ENCODE measurements around the gene TRIM62. TPM values are rescaled to one million over a fixed set of nuclear protein-coding genes. Genes with fewer than 3 reads are reported as not detected.

TRIM62 gene
- total RNA-seq, 1 experiment from 2014 or later: 6.9 TPM

GRCh38 chr1:33176362-33176850, 5.4 kb downstream of the TRIM62 start:
- no peak overlapping the region for H3K23ac ChIP-seq (ENCODE audit: insufficient read length, low read depth, low read length)
- no peak overlapping the region for H2BK5ac ChIP-seq (ENCODE audit: insufficient read length, low read length)
- no peaks in the 10 kb centered on the region for H3K4me1 ChIP-seq (ENCODE audit: insufficient read depth, low read length)
- peak overlapping the region in 1 of 3 experiments; percentile 65; a peak in 1 of 7 replicates for H3K27ac Mint-ChIP-seq
- no peaks in the 10 kb centered on the region for H4K20me1 ChIP-seq (ENCODE audit: control insufficient read depth, insufficient read depth, insufficient read length)
- peaks cover 10% of the 10 kb centered on the region for H3K27me3 Mint-ChIP-seq (ENCODE audit: low read depth)
- H3K4me3 Mint-ChIP-seq: no peak overlapping the region
- H3K18ac ChIP-seq (ENCODE audit: insufficient read length, low read depth, low read length): no peak overlapping the region
- no peak overlapping the region for H3K4me2 ChIP-seq (ENCODE audit: insufficient read depth, insufficient read length, low read length)
- no peak overlapping the region for H3T11ph ChIP-seq (ENCODE audit: low read length)
- no CpG with 5 or more reads among the region's 11 CpGs for WGBS (ENCODE audit: extremely low coverage, insufficient read length, low lambda C conversion rate)
- H3K27ac ChIP-seq (ENCODE audit: insufficient read length, low read depth, low read length): no peak overlapping the region
- H3K36me3 Mint-ChIP-seq (ENCODE audit: insufficient read depth in 1 of 3, low read depth in 3 of 3): peaks cover 0 to 3% (median 0%) of the 10 kb centered on the region in 3 experiments; a peak in 3 of 7 replicates
- no peak overlapping the region for H2BK12ac ChIP-seq (ENCODE audit: insufficient read length, low read depth, low read length)
- H3K79me1 ChIP-seq (ENCODE audit: insufficient read depth, low read depth, low read length, poor library complexity, severe bottlenecking): no peaks in the 10 kb centered on the region
- peak; percentile 48 for DNase-seq
- H3K27me3 ChIP-seq (ENCODE audit: insufficient read depth, low read length): no peaks in the 10 kb centered on the region
- H3K79me2 ChIP-seq (ENCODE audit: insufficient read depth, low read length): no peaks in the 10 kb centered on the region
- no peak overlapping the region for H2BK20ac ChIP-seq (ENCODE audit: low read depth, low read length, poor library complexity, severe bottlenecking)
- no peaks in the 10 kb centered on the region for H3K9me3 Mint-ChIP-seq
- H3K56ac ChIP-seq (ENCODE audit: insufficient read length, low read depth, low read length): no peak overlapping the region
- H2BK120ac ChIP-seq (ENCODE audit: low read depth, low read length, poor library complexity, severe bottlenecking): no peak overlapping the region
- no peak overlapping the region for H4K5ac ChIP-seq (ENCODE audit: insufficient read length, low read depth, low read length)
- no peaks in the 10 kb centered on the region for H3K9me3 ChIP-seq (ENCODE audit: control insufficient read depth, low read depth, low read length)
- TF ChIP-seq CTCF (conservative IDR thresholded peaks at IDR 0.05): no peak
- peaks cover 11% of the 10 kb centered on the region for H3K23me2 ChIP-seq (ENCODE audit: insufficient read length, low read depth, low read length, poor library complexity, severe bottlenecking)
- H2AFZ ChIP-seq (ENCODE audit: low read length): no peak overlapping the region
- H2BK15ac ChIP-seq (ENCODE audit: low read depth, low read length): no peak overlapping the region
- no peak overlapping the region for H3K9ac ChIP-seq (ENCODE audit: extremely low read depth, insufficient read length, low read length)
- H3K4me1 Mint-ChIP-seq: peaks cover 20 to 21% of the 10 kb centered on the region in 2 experiments
- no peak overlapping the region for H3K14ac ChIP-seq (ENCODE audit: insufficient read depth, low read length)
- no peak overlapping the region for H3K4ac ChIP-seq (ENCODE audit: low read depth, low read length)
- no peak overlapping the region for H4K8ac ChIP-seq (replicated peaks; ENCODE audit: insufficient read length, low read depth, low read length)
- H4K91ac ChIP-seq (ENCODE audit: insufficient read length, low read depth, low read length): no peak overlapping the region
- H2AK5ac ChIP-seq (ENCODE audit: insufficient read length, low read length): no peak overlapping the region

All from H9 (cell line).